Spleen (tissue), 7 donors: ENCODE measurements around the gene PDE10A.
"Not testable (repeated sequence)": the region's sequence is repeated elsewhere in the genome, so short reads cannot be mapped to it uniquely, and the experiment has no call there.

ENCODE experiments used
- POLR2A ChIP-seq, 3 donors: fragments of 450-650 bp; IDR thresholded peaks; one replicate each; pipeline ENCODE4 v1.5.1; 2017; ENCODE audit warnings: antibody characterized with exemption in 3 of 3, mild to moderate bottlenecking in 1 of 3
- POLR2AphosphoS5 ChIP-seq, 3 donors: sonication (generic); formaldehyde crosslinking; IDR thresholded peaks; one replicate each; pipeline ENCODE4 v1.5.1; 2017; ENCODE audit warnings: antibody characterized with exemption in 3 of 3
- TF ChIP-seq, protein P1 (sequence below), 11 experiments: fragments of 200-600 bp in 7 of 11; fragments of 450-650 bp in 4 of 11; sonication (generic) in 4 of 11; IDR thresholded peaks in 8 of 11; conservative IDR thresholded peaks in 3 of 11; 1 replicate in 7 of 11; 2 replicates in 4 of 11; pipeline versions ENCODE4 v1.4.0 to v1.8.0; 2016 to 2021; ENCODE audit warnings: antibody characterized with exemption in 11 of 11, inconsistent platforms in 4 of 11, mild to moderate bottlenecking in 1 of 11
- donor health status: DM: no; HTN: no; CAD: no; lungs with moderate emphysema.
- donor health status: DM: no; HTN: no; CAD: no.
- donor health status: DM: no; HTN: no; CAD: no.

DNA sequence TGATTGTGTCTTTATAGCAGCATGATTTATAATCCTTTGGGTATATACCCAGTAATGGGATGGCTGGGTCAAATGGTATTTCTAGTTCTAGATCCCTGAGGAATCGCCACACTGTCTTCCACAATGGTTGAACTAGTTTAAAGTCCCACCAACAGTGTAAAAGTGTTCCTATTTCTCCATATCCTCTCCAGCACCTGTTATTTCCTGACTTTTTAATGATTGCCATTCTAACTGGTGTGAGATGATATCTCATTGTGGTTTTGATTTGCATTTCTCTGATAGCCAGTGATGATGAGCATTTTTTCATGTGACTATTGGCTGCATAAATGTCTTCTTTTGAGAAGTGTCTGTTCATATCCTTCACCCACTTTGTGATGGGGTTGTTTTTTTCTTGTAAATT lies 54.5 kb downstream of the PDE10A start:
- TF ChIP-seq, protein P1, sequence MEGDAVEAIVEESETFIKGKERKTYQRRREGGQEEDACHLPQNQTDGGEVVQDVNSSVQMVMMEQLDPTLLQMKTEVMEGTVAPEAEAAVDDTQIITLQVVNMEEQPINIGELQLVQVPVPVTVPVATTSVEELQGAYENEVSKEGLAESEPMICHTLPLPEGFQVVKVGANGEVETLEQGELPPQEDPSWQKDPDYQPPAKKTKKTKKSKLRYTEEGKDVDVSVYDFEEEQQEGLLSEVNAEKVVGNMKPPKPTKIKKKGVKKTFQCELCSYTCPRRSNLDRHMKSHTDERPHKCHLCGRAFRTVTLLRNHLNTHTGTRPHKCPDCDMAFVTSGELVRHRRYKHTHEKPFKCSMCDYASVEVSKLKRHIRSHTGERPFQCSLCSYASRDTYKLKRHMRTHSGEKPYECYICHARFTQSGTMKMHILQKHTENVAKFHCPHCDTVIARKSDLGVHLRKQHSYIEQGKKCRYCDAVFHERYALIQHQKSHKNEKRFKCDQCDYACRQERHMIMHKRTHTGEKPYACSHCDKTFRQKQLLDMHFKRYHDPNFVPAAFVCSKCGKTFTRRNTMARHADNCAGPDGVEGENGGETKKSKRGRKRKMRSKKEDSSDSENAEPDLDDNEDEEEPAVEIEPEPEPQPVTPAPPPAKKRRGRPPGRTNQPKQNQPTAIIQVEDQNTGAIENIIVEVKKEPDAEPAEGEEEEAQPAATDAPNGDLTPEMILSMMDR (IDR thresholded peaks at IDR 0.05 in 8 of 11, conservative IDR thresholded peaks at IDR 0.05 in 3 of 11) = not testable (repeated sequence)
- TF ChIP-seq POLR2A, POLR2AphosphoS5 (IDR thresholded peaks at IDR 0.05): not testable (repeated sequence)
